ENCODE measurements around the gene CD2AP.

CD2AP gene

GRCh38 chr6:47534063-47534462 is 56.5 kb downstream of the CD2AP start:
- TF ChIP-seq ARNTL (CRISPR knock-in tag; IDR thresholded peaks at IDR 0.05; ENCODE audit: borderline replicate concordance, low read depth) (no peak), ZNF565 (CRISPR knock-in tag; conservative IDR thresholded peaks at IDR 0.05; ENCODE audit: low read depth) (no peak), PPARA (CRISPR knock-in tag; IDR thresholded peaks at IDR 0.05; ENCODE audit: borderline replicate concordance) (no peak), ESRRG (CRISPR knock-in tag; IDR thresholded peaks at IDR 0.05) (no peak), POU6F1 (CRISPR knock-in tag; IDR thresholded peaks at IDR 0.05; ENCODE audit: borderline replicate concordance, low read depth) (no peak), PATZ1 (CRISPR knock-in tag; IDR thresholded peaks at IDR 0.05; ENCODE audit: borderline replicate concordance) (no peak), CREB5 (CRISPR knock-in tag; IDR thresholded peaks at IDR 0.05; ENCODE audit: low read depth) (no peak), ZNF70 (CRISPR knock-in tag; IDR thresholded peaks at IDR 0.05) (no peak), CSDC2 (CRISPR knock-in tag; IDR thresholded peaks at IDR 0.05) (no peak), GLIS3 (CRISPR knock-in tag; IDR thresholded peaks at IDR 0.05) (no peak), ZNF8 (CRISPR knock-in tag; IDR thresholded peaks at IDR 0.05) (no peak), CSRNP3 (CRISPR knock-in tag; IDR thresholded peaks at IDR 0.05) (no peak), TOX (CRISPR knock-in tag; IDR thresholded peaks at IDR 0.05; ENCODE audit: borderline replicate concordance) (no peak)
- no peak for ATAC-seq

GRCh38 chr6:47535316-47536225 is 58.0 kb downstream of the CD2AP start:
- no peak for TF ChIP-seq TOX (CRISPR knock-in tag; IDR thresholded peaks at IDR 0.05; ENCODE audit: borderline replicate concordance)
- TF ChIP-seq TSHZ2 (CRISPR knock-in tag; IDR thresholded peaks at IDR 0.05), result no peak
- no peak for TF ChIP-seq RARB (CRISPR knock-in tag; IDR thresholded peaks at IDR 0.05)
- TF ChIP-seq TCF4 (CRISPR knock-in tag; IDR thresholded peaks at IDR 0.05; ENCODE audit: borderline replicate concordance), result no peak
- TF ChIP-seq GLIS3 (CRISPR knock-in tag; IDR thresholded peaks at IDR 0.05), result no peak
- TF ChIP-seq ZC3H10 (CRISPR knock-in tag; IDR thresholded peaks at IDR 0.05), result no peak
- TF ChIP-seq PATZ1 (CRISPR knock-in tag; IDR thresholded peaks at IDR 0.05; ENCODE audit: borderline replicate concordance), result no peak
- no peak for TF ChIP-seq ESRRG (CRISPR knock-in tag; IDR thresholded peaks at IDR 0.05)
- ATAC-seq, result no peak

All from SK-N-SH treated with all-trans-retinoic acid at 6 μM for 48 hours (cell line).